SU-DHL-6 (cell line): Measurements from ENCODE around the gene NDUFS7.

ENCODE experiments used
- EZH2phosphoT487 ChIP-seq: fragments of 200-600 bp; sonication (generic), shearing (Covaris generic); conservative IDR thresholded peaks from 2 replicates; pipeline ENCODE4 v1.6.1; 2018; ENCODE audit warnings: mild to moderate bottlenecking, antibody characterized with exemption, low read length, moderate library complexity, mixed read lengths
- TF ChIP-seq, protein P1 (sequence below): fragments of 200-600 bp; sonication (generic); IDR thresholded peaks from one replicate; pipeline ENCODE4 v1.5.1; 2017; ENCODE audit warnings: antibody characterized with exemption, mild to moderate bottlenecking, low read length, moderate library complexity; ENCODE audit not compliant: insufficient read depth, poor library complexity, severe bottlenecking

DNA sequence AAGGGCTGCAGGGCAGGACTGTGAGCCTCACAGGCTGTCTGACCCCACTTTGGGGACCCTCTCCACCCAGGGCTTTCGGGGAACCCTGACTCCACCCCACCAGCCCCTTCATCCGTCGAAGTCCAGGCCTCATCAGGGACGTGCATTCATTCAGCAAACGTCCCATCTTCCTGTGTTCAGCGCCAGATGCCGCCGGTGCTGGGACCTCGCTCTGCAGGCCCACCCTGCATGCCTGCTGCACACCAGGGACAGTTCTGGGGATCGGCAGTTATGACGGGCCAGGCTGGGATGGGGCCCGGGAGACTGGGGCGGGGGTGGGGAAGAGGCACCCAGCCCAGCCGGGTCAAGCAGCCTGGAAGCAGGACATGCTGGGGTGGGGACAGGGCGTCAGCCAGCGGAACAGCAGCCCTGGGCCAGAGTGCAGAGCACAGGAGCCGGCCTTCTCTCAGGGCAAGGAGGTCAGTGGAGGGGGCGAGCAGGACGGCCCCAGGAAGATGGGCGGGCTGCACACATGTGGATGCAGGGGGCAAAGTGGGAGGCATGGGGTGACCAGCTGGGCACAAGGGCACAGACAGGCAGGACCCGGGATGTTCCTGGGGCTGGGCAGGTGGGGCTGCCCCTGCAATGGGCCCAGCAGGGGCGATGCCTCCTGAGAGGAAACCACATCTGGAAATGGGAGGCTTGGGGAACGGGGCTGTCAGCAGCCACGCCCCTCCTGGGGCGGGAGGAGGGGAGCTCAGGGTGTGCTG, 12.5 kb downstream of the NDUFS7 start:
- TF ChIP-seq, protein P1, sequence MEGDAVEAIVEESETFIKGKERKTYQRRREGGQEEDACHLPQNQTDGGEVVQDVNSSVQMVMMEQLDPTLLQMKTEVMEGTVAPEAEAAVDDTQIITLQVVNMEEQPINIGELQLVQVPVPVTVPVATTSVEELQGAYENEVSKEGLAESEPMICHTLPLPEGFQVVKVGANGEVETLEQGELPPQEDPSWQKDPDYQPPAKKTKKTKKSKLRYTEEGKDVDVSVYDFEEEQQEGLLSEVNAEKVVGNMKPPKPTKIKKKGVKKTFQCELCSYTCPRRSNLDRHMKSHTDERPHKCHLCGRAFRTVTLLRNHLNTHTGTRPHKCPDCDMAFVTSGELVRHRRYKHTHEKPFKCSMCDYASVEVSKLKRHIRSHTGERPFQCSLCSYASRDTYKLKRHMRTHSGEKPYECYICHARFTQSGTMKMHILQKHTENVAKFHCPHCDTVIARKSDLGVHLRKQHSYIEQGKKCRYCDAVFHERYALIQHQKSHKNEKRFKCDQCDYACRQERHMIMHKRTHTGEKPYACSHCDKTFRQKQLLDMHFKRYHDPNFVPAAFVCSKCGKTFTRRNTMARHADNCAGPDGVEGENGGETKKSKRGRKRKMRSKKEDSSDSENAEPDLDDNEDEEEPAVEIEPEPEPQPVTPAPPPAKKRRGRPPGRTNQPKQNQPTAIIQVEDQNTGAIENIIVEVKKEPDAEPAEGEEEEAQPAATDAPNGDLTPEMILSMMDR = no peak
- TF ChIP-seq EZH2phosphoT487 = no peak
